ENCODE data around the gene FBLN2. TPM values are rescaled to one million over a fixed set of nuclear protein-coding genes. Genes with fewer than 3 reads are reported as not detected.

Gene FBLN2
- total RNA-seq, 1 experiment from 2014 or later: 0.39 TPM

DNA sequence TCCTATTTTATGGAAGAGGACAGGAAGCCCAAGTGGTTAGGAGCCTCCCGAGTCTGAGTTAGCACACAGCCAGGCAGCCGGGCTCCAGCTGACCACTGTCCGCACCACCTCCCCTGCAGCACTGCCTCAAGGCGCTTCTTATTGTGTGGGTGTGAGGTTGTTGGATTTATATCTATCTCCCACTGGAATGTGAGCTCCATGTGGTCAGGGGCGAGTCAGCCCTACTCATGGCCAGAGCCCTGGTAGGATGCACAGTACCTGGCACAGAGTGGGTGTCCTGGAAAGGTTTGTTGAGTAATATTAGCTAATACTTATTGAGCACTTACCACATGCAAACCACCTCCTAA, 9.7 kb upstream of the FBLN2 start:
- H3K4me2 ChIP-seq (ENCODE audit: low read length): peak overlapping the region; percentile 69
- DNase-seq (ENCODE audit: low read depth, low spot score): no peak
- 0 out of 4 replicates have a peak overlapping the region, but pooled peaks of 1 of the 2 experiments have one; percentile 19 for H3K4me3 ChIP-seq (replicated peaks in 1 of 2; ENCODE audit: low read depth in 1 of 2, low read length in 2 of 2)
- no peaks in the 10 kb centered on the region for H3K36me3 ChIP-seq (ENCODE audit: control insufficient read depth in 1 of 2, insufficient read depth in 2 of 2, low read length in 2 of 2)
- peak overlapping the region; percentile 30 for H3K9ac ChIP-seq (ENCODE audit: low read length)
- RAD21 ChIA-PET (ENCODE audit: low non-redundant PET in 1 of 2, low total read pairs in 2 of 2, uncharacterized antibody in 2 of 2, unreplicated experiment in 2 of 2): no interaction called here
- peaks cover 0 to 8% of the 10 kb centered on the region in 2 experiments; a peak in 1 of 4 replicates for H3K9me3 ChIP-seq (ENCODE audit: control insufficient read depth in 1 of 2, insufficient read depth in 1 of 2, low read depth in 1 of 2, low read length in 2 of 2)
- no peaks in the 10 kb centered on the region for H4K20me1 ChIP-seq (ENCODE audit: insufficient read depth)
- intact Hi-C loops (cut with micrococcal nuclease): no loop called here
- POLR2A ChIA-PET: no interaction called here
- peak overlapping the region; percentile 7 for H2AFZ ChIP-seq (ENCODE audit: low read depth, low read length, poor library complexity, severe bottlenecking)
- no peaks in the 10 kb centered on the region for H3K9me2 ChIP-seq (ENCODE audit: insufficient read depth)
- ATAC-seq: peak; percentile 15; the same call in 1 of the 2 replicates
- H3K79me2 ChIP-seq (ENCODE audit: insufficient read depth, low read length): no peaks in the 10 kb centered on the region
- H3K27ac ChIP-seq (ENCODE audit: low read depth, low read length): no peak overlapping the region; the same call in 1 of the 2 replicates
- H3K4me1 ChIP-seq (ENCODE audit: control insufficient read depth in 1 of 2, insufficient read depth in 2 of 2, low read length in 2 of 2): peaks cover 35 to 57% of the 10 kb centered on the region in 2 experiments
- TF ChIP-seq JUND (IDR thresholded peaks at IDR 0.05) (no peak), YY1 (IDR thresholded peaks at IDR 0.05; ENCODE audit: extremely low read depth, insufficient replicate concordance, low read depth, low read length) (no peak)
- BruUV-seq (replicated peaks): no TSS peak
- no peaks in the 10 kb centered on the region for H3K27me3 ChIP-seq (ENCODE audit: insufficient read depth, low read length)
- CTCF ChIA-PET: interaction anchor here (1.1 kb wide), 2 partner anchors 11 to 43 kb away, joined by 3 to 4 read pairs; no protein-coding TSS in a partner anchor

- peak overlapping the region; percentile 7 for H2AFZ ChIP-seq (ENCODE audit: low read depth, low read length, poor library complexity, severe bottlenecking)
- CTCF ChIA-PET: interaction anchor here (1.1 kb wide), 2 partner anchors 11 to 44 kb away, joined by 3 to 4 read pairs; no protein-coding TSS in a partner anchor
- TF ChIP-seq RAD21 (IDR thresholded peaks at IDR 0.05; ENCODE audit: low read depth) (no peak), EGR1 (IDR thresholded peaks at IDR 0.05; ENCODE audit: low read depth) (peak; percentile 83)
- TF ChIP-seq, protein P1, sequence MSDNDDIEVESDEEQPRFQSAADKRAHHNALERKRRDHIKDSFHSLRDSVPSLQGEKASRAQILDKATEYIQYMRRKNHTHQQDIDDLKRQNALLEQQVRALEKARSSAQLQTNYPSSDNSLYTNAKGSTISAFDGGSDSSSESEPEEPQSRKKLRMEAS (IDR thresholded peaks at IDR 0.05): 0 out of 2 replicates have a peak, but pooled peaks have one; percentile 20
- H3K79me2 ChIP-seq (ENCODE audit: insufficient read depth, low read length): no peaks in the 10 kb centered on the region
- no peak overlapping the region for H3K4me3 ChIP-seq (replicated peaks in 1 of 2; ENCODE audit: low read depth in 1 of 2, low read length in 2 of 2)
- POLR2A ChIA-PET: no interaction called here
- DNase-seq (ENCODE audit: low read depth, low spot score) (no peak), ATAC-seq (no peak)
- intact Hi-C loops (cut with micrococcal nuclease): no loop called here
- peaks cover 35 to 57% of the 10 kb centered on the region in 2 experiments for H3K4me1 ChIP-seq (ENCODE audit: control insufficient read depth in 1 of 2, insufficient read depth in 2 of 2, low read length in 2 of 2)
- H3K9me2 ChIP-seq (ENCODE audit: insufficient read depth): no peaks in the 10 kb centered on the region
- H3K27ac ChIP-seq (ENCODE audit: low read depth, low read length): no peak overlapping the region
- H3K9ac ChIP-seq (ENCODE audit: low read length): 0 out of 2 replicates have a peak overlapping the region, but pooled peaks have one; percentile 30
- H3K27me3 ChIP-seq (ENCODE audit: insufficient read depth, low read length): no peaks in the 10 kb centered on the region
- no TSS peak for BruUV-seq (replicated peaks)
- no peaks in the 10 kb centered on the region for H3K36me3 ChIP-seq (ENCODE audit: control insufficient read depth in 1 of 2, insufficient read depth in 2 of 2, low read length in 2 of 2)
- H3K4me2 ChIP-seq (ENCODE audit: low read length): peak overlapping the region; percentile 69
- peaks cover 0 to 8% of the 10 kb centered on the region in 2 experiments; a peak in 1 of 4 replicates for H3K9me3 ChIP-seq (ENCODE audit: control insufficient read depth in 1 of 2, insufficient read depth in 1 of 2, low read depth in 1 of 2, low read length in 2 of 2)
- H4K20me1 ChIP-seq (ENCODE audit: insufficient read depth): no peaks in the 10 kb centered on the region
- RAD21 ChIA-PET (ENCODE audit: low non-redundant PET in 1 of 2, low total read pairs in 2 of 2, uncharacterized antibody in 2 of 2, unreplicated experiment in 2 of 2): no interaction called here
Measured at GRCh38 chr3:13539671-13540070, 9.3 kb upstream of the FBLN2 start.

Data from HCT116 (cell line).